ENCODE measurements around the gene TPD52L1.

Gene TPD52L1

DNA sequence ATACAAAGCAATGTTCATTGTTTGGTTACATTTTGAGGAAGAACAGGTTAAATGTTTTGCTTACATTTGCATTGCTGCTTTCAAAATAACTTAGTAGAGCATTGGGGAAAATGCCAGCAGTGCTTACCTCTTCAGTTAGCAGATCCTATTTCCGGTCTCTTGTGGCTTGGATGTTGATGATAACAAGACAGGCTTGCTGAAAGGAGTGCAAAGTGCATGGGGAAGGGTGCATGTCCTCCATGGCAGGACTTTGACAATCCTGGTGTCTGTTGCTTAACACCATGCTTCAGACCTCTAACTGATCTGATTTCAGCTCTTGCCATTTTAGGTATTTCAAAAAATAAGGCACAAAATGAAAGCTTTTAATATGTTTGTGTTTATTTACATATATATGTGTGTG is 21.1 kb downstream of the TPD52L1 start:
- H3K27me3 Mint-ChIP-seq, result peaks cover 5% of the 10 kb centered on the region
- no peaks in the 10 kb centered on the region for H3K36me3 Mint-ChIP-seq
- no peak overlapping the region for H3K27ac Mint-ChIP-seq
- no peak for DNase-seq (ENCODE audit: low spot score in 2 of 2)
- no peak overlapping the region for H3K4me3 Mint-ChIP-seq
- no peaks in the 10 kb centered on the region for H3K4me1 Mint-ChIP-seq
- H3K9me3 Mint-ChIP-seq, result no peaks in the 10 kb centered on the region
- ATAC-seq (ENCODE audit: low read depth), result no peak

DNA sequence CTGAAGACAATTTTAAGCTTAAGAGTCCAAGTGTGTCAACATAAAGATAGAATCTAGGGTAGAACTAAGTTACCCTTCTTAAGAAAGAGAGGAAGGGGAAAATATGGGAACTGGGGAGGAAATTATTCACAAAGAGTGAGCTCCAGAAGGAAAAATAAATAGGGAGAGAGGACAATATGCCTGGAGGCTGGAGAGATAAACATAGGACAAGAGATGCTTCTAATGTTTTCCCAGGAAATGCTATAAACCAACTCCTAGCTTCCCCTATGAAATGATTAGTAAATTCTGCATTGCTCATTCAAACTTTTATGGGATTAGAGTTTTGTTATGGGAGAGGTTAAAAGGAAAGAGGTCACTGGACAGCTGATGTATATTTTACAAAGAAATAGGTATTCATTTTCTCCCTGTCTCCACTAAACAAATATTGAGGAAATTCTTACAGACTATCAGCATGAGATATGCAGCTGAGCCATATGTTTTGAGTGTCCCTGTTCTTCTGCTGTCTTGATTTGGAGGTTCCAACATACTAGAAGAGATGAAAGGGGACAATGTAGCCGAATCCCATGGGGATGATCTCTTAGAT is 22.0 kb downstream of the TPD52L1 start:
- Mint-ChIP-seq H3K27ac (no peak overlapping the region), H3K4me1 (no peaks in the 10 kb centered on the region), H3K27me3 (peaks cover 4% of the 10 kb centered on the region), H3K4me3 (no peak overlapping the region), H3K9me3 (no peaks in the 10 kb centered on the region), H3K36me3 (no peaks in the 10 kb centered on the region)
- DNase-seq (ENCODE audit: low spot score in 2 of 2) (no peak), ATAC-seq (ENCODE audit: low read depth) (no peak)

DNA sequence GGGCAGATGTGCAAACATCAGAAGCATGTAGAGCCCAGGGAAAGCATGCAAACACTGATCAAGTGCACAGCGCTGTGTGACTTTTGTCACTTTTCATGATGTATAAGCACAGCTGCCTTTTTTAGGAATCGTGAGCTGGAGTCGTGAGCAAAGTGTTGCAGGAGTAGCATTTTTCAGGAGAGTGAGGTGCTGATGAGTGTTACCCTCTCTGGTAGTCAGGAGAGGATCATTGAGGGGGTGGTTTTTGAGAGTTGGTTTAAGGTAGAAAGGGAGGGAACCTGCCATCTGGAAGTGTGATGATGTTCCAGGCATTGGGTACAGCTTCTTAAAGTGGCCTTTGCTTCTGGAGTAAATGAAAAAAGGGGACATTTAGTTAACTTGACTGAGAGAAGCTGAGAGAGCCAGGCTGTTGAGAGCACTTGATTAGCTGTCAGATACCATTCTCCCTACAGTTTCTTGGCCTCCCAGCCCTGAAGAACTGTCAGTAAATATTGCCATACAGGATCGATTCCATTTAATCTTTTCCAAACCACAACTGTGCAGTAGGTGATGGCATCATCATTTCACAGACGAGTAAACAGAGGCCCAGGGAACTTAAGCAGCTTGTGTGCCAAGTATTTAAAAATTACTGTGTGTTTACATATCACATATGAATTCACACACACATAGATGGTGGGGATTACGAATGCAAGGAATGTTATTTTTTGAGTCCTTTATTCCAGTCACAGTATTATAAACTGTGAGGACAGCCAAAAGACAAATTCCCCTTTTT is 28.9 kb downstream of the TPD52L1 start:
- H3K4me1 Mint-ChIP-seq, result no peaks in the 10 kb centered on the region
- no peaks in the 10 kb centered on the region for H3K36me3 Mint-ChIP-seq
- H3K9me3 Mint-ChIP-seq, result no peaks in the 10 kb centered on the region
- peaks cover 3% of the 10 kb centered on the region for H3K27me3 Mint-ChIP-seq
- DNase-seq (ENCODE audit: low spot score in 2 of 2), result no peak
- H3K27ac Mint-ChIP-seq, result no peak overlapping the region
- no peak overlapping the region for H3K4me3 Mint-ChIP-seq
- no peak for ATAC-seq (ENCODE audit: low read depth)

DNA sequence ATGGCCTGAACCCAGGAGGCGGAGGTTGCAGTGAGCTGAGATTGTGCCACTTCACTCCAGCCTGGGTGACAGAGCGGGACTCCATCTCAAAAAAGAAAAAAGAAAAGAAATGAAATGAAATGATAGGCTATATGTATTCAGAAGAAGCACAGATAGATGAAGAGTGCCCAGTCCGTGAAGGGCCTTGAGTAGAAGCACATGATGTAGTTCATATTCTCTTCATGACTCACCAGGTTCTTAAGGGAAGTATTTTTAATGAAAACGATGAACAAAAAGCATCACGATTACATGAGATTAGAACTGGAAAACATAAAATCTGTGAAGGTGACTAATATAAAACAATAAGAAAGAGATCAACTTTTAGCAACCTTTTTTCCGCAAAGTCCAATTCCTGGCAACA is 29.8 kb downstream of the TPD52L1 start:
- ATAC-seq (ENCODE audit: low read depth) (no peak), DNase-seq (ENCODE audit: low spot score in 2 of 2) (no peak)
- no peaks in the 10 kb centered on the region for H3K9me3 Mint-ChIP-seq
- no peaks in the 10 kb centered on the region for H3K4me1 Mint-ChIP-seq
- H3K27ac Mint-ChIP-seq, result no peak overlapping the region
- no peaks in the 10 kb centered on the region for H3K36me3 Mint-ChIP-seq
- H3K27me3 Mint-ChIP-seq, result peaks cover 3% of the 10 kb centered on the region
- no peak overlapping the region for H3K4me3 Mint-ChIP-seq

DNA sequence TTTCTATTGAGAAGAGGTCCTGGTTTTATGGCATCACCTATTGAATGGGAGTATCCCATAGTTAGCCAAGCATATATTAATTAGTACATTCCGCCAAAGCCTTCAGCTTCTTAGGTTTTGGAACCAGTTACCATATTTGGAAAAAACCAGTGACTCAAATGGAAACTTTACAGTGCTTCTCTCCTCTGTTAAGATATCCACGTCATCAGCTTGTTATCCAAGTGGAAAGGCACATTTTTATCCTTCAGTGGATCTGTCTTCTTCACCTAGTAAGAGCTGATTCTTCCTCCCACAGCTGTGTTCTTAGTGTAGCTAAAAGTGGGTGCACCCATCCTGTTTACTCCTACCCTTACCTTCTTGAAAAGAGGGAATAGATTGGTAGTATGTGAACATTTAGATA is 34.5 kb downstream of the TPD52L1 start:
- H3K27me3 Mint-ChIP-seq, result no peaks in the 10 kb centered on the region
- no peaks in the 10 kb centered on the region for H3K36me3 Mint-ChIP-seq
- H3K9me3 Mint-ChIP-seq, result no peaks in the 10 kb centered on the region
- no peak overlapping the region for H3K27ac Mint-ChIP-seq
- ATAC-seq (ENCODE audit: low read depth) (no peak), DNase-seq (ENCODE audit: low spot score in 2 of 2) (no peak)
- no peaks in the 10 kb centered on the region for H3K4me1 Mint-ChIP-seq
- H3K4me3 Mint-ChIP-seq, result no peak overlapping the region

- ATAC-seq (ENCODE audit: low read depth) (no peak), DNase-seq (ENCODE audit: low spot score in 2 of 2) (no peak)
- H3K9me3 Mint-ChIP-seq, result no peaks in the 10 kb centered on the region
- no peaks in the 10 kb centered on the region for H3K36me3 Mint-ChIP-seq
- no peaks in the 10 kb centered on the region for H3K4me1 Mint-ChIP-seq
- no peak overlapping the region for H3K27ac Mint-ChIP-seq
- H3K4me3 Mint-ChIP-seq, result no peak overlapping the region
- no peaks in the 10 kb centered on the region for H3K27me3 Mint-ChIP-seq
Observed at GRCh38 chr6:125188594-125189203, 35.1 kb downstream of the TPD52L1 start.

DNA sequence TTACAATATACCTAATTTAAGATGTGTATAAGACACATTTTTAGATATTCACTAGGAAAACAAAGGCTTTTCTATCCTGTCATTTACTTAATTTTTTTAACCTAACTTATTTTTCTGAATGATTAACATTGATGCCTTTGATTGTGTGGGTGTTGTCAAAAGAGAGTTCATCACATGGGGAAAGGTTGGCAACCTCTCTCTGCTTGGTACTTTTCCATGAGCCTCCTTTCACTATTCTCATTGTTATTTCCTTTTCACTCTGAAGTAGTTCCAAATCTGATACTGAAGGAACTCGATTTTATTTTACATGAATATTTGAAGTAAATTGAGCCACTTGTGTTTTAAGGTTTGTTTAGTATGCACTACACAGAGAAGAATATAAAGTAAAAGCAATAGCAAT is 35.9 kb downstream of the TPD52L1 start:
- ATAC-seq (ENCODE audit: low read depth) (no peak), DNase-seq (ENCODE audit: low spot score in 2 of 2) (no peak)
- Mint-ChIP-seq H3K9me3 (no peaks in the 10 kb centered on the region), H3K36me3 (no peaks in the 10 kb centered on the region), H3K27ac (no peak overlapping the region), H3K4me3 (no peak overlapping the region), H3K27me3 (peaks cover 2% of the 10 kb centered on the region), H3K4me1 (no peaks in the 10 kb centered on the region)

DNA sequence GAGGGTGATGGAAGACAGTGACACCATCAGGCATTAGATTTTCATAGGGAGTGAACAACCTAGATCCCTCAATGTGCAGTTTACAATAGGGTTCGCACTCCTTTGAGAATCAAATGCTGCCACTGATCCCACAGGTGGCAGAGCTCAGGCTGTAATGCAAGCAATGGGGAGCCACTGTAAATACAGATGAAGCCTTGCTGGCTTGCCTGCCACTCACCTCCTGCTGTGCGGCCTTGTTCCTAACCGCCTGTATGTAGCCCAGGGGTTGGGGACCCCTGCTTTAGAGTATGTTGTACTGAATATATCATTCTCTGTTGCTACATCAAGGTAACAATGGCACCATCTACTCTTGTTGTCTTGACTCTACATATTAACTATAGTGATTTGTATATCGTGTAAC is 37.1 kb downstream of the TPD52L1 start:
- no peak overlapping the region for H3K4me3 Mint-ChIP-seq
- ATAC-seq (ENCODE audit: low read depth) (no peak), DNase-seq (ENCODE audit: low spot score in 2 of 2) (no peak)
- no peaks in the 10 kb centered on the region for H3K9me3 Mint-ChIP-seq
- H3K27ac Mint-ChIP-seq, result no peak overlapping the region
- H3K4me1 Mint-ChIP-seq, result no peaks in the 10 kb centered on the region
- peaks cover 2% of the 10 kb centered on the region for H3K27me3 Mint-ChIP-seq
- H3K36me3 Mint-ChIP-seq, result no peaks in the 10 kb centered on the region

GRCh38 chr6:125191916-125192609 is 38.5 kb downstream of the TPD52L1 start:
- Mint-ChIP-seq H3K36me3 (no peaks in the 10 kb centered on the region), H3K27ac (no peak overlapping the region), H3K4me3 (no peak overlapping the region), H3K27me3 (peaks cover 4% of the 10 kb centered on the region), H3K4me1 (no peaks in the 10 kb centered on the region), H3K9me3 (no peaks in the 10 kb centered on the region)
- DNase-seq (ENCODE audit: low spot score in 2 of 2) (peak; percentile 11 to 21), ATAC-seq (ENCODE audit: low read depth) (peak; percentile 64)

- no peaks in the 10 kb centered on the region for H3K36me3 Mint-ChIP-seq
- no peak overlapping the region for H3K4me3 Mint-ChIP-seq
- DNase-seq (ENCODE audit: low spot score in 2 of 2), result no peak
- H3K27me3 Mint-ChIP-seq, result peaks cover 4% of the 10 kb centered on the region
- no peak overlapping the region for H3K27ac Mint-ChIP-seq
- H3K9me3 Mint-ChIP-seq, result no peaks in the 10 kb centered on the region
- no peaks in the 10 kb centered on the region for H3K4me1 Mint-ChIP-seq
- no peak for ATAC-seq (ENCODE audit: low read depth)
Observed at GRCh38 chr6:125192610-125192930, 39.0 kb downstream of the TPD52L1 start.

DNA sequence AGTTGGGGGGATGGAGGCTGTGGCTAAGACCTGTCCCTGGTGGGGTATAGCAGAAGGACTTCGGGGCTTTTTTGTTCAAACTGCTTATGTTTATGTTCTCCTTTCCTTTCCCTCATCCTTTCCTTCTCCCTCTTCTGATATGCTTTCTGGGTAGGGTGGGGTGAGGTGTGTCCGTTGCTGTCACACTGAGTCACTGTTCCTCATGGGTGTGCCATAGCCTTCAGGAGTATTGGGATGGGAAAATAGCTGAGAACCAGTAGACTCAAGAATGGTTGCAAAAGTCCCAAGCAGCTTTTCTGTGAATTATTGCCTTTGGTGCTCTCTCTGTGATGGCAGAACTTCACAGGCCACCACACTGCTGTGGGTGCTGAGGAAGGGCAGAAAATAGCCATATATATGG is 39.6 kb downstream of the TPD52L1 start:
- Mint-ChIP-seq H3K36me3 (no peaks in the 10 kb centered on the region), H3K4me1 (no peaks in the 10 kb centered on the region), H3K27me3 (peaks cover 5% of the 10 kb centered on the region), H3K4me3 (no peak overlapping the region), H3K27ac (no peak overlapping the region), H3K9me3 (no peaks in the 10 kb centered on the region)
- ATAC-seq (ENCODE audit: low read depth), result no peak
- DNase-seq (ENCODE audit: low spot score in 2 of 2), result no peak

- Mint-ChIP-seq H3K9me3 (no peaks in the 10 kb centered on the region), H3K4me1 (no peaks in the 10 kb centered on the region), H3K4me3 (no peak overlapping the region), H3K36me3 (no peaks in the 10 kb centered on the region), H3K27me3 (peaks cover 7% of the 10 kb centered on the region), H3K27ac (no peak overlapping the region)
- DNase-seq (ENCODE audit: low spot score in 2 of 2) (no peak), ATAC-seq (ENCODE audit: low read depth) (no peak)
Observed at GRCh38 chr6:125194941-125195340, 41.4 kb downstream of the TPD52L1 start.

DNA sequence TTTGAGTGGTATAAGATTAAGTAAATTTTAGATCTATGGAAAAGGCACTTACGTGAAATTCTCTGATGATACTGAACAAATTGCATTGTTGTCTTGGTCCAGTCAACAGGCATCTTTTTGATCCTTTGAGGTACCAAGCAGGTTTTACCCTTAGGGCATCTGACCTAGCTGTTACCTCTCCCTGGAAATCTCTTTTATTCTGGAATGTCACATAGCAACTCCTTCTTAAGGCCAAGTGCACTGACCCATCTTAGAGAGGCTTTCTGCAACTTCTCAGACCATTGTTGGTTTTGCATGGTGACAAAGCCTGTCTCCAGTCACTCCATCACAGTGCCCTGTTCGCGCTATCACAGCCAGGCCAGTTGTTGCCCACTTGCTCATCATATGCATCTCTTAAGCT is 42.0 kb downstream of the TPD52L1 start:
- H3K9me3 Mint-ChIP-seq, result no peaks in the 10 kb centered on the region
- no peaks in the 10 kb centered on the region for H3K4me1 Mint-ChIP-seq
- H3K36me3 Mint-ChIP-seq, result no peaks in the 10 kb centered on the region
- ATAC-seq (ENCODE audit: low read depth) (no peak), DNase-seq (ENCODE audit: low spot score in 2 of 2) (no peak)
- H3K27me3 Mint-ChIP-seq, result peaks cover 8% of the 10 kb centered on the region
- H3K27ac Mint-ChIP-seq, result no peak overlapping the region
- no peak overlapping the region for H3K4me3 Mint-ChIP-seq

DNA sequence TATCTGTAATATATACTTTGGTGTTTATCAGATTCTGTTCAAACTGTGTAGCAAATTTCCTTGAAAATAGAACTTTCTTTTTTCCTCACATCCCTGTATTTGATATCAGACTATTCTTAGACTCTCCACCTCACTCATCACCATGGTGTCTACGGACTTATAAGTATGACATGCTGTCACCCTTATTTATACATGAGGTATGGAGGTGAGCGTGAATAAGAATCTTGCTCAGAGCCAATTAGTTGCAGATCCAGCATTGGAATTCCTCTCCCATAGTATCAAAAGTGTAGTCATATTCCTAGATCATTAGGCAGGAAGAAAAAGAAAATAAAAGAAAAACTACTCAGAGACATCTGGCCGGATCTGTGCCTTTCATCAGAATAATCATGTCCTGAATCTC is 43.0 kb downstream of the TPD52L1 start:
- ATAC-seq (ENCODE audit: low read depth) (no peak), DNase-seq (ENCODE audit: low spot score in 2 of 2) (no peak)
- Mint-ChIP-seq H3K4me1 (no peaks in the 10 kb centered on the region), H3K27ac (no peak overlapping the region), H3K9me3 (no peaks in the 10 kb centered on the region), H3K36me3 (no peaks in the 10 kb centered on the region), H3K27me3 (peaks cover 10% of the 10 kb centered on the region), H3K4me3 (no peak overlapping the region)

Measured in memory B cell (primary cell).